ENCODE data around the gene CHST11. TPM values are rescaled to one million over a fixed set of nuclear protein-coding genes. Genes with fewer than 3 reads are reported as not detected.

CHST11 gene
- total RNA-seq, 1 experiment from 2014 or later = 1.1 TPM

DNA sequence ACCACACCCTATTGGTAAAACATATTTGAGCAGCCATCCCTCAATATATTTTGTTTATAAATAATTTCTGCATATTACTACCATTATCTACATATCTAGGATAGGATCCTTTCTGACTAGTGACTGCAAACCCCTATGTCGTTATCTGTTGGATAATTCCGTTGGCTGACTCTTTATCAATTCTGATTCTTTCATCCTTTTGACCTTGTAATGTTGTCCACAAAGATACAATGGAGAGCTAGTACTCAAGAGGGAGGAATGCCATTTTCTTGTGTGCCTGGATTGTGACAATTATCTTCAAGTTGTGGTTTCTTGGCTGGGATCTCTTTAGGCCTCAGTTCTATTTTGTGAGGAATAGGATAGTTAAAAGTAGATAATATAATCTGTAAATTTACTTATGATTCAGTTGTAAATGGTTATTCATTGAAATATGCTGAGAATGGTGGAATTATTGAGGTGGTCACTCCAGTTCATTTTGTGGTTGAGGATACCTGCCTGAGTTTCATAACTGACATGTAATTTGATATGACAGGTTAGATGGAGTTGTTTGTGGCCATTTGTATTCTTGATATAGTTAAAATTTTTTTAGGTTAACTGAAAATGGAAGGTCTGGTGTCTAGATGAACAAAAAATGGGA, 10.1 kb downstream of the CHST11 start:
- no peak for DNase-seq
- TF ChIP-seq, protein P1, sequence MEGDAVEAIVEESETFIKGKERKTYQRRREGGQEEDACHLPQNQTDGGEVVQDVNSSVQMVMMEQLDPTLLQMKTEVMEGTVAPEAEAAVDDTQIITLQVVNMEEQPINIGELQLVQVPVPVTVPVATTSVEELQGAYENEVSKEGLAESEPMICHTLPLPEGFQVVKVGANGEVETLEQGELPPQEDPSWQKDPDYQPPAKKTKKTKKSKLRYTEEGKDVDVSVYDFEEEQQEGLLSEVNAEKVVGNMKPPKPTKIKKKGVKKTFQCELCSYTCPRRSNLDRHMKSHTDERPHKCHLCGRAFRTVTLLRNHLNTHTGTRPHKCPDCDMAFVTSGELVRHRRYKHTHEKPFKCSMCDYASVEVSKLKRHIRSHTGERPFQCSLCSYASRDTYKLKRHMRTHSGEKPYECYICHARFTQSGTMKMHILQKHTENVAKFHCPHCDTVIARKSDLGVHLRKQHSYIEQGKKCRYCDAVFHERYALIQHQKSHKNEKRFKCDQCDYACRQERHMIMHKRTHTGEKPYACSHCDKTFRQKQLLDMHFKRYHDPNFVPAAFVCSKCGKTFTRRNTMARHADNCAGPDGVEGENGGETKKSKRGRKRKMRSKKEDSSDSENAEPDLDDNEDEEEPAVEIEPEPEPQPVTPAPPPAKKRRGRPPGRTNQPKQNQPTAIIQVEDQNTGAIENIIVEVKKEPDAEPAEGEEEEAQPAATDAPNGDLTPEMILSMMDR (IDR thresholded peaks at IDR 0.05; ENCODE audit: unreplicated experiment) = no peak
- no peak overlapping the region for H3K4me3 Mint-ChIP-seq (ENCODE audit: low read depth, unreplicated experiment)
- BruUV-seq (replicated peaks) = no TSS peak
- peaks cover 70% of the 10 kb centered on the region for H3K27me3 Mint-ChIP-seq (ENCODE audit: unreplicated experiment)
- no peak overlapping the region for H3K27ac Mint-ChIP-seq (ENCODE audit: unreplicated experiment)
- H3K36me3 Mint-ChIP-seq (ENCODE audit: insufficient read depth, unreplicated experiment) = no peaks in the 10 kb centered on the region
- no peaks in the 10 kb centered on the region for H3K4me1 Mint-ChIP-seq (ENCODE audit: low read depth, unreplicated experiment)
- CTCF ChIA-PET = interaction anchor here (0.9 kb wide), 1 partner anchor 9 kb away, joined by 6 read pairs; no protein-coding TSS in a partner anchor
- intact Hi-C loops (cut with micrococcal nuclease; ENCODE audit: unreplicated experiment) = no loop called here
- no peaks in the 10 kb centered on the region for H3K9me3 Mint-ChIP-seq (ENCODE audit: low read depth, unreplicated experiment)

DNA sequence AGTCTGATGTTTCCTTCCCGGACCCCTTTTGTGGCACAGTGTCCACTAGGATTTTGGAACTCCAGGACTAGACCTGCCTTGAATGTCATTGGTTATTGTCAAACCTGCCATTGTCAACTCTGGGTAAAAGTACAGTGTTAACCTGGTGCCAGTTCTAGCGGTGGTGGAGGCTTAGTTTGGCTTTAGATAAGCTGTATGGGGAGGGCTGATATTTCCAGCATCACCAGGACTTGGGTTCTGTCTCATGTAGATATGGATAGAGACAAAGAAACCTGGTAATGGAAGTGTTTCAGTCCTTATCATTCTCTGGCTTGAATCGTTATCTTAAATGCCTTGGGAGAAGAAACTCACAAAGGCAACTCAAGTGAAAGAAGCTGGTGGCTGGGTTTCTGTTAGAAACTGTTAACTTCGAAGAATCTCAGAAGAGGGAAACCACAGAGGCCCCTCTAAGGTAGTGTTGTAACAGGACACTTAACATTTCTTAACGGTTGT, 10.6 kb downstream of the CHST11 start:
- intact Hi-C loops (cut with micrococcal nuclease; ENCODE audit: unreplicated experiment) = no loop called here
- no TSS peak for BruUV-seq (replicated peaks)
- no peak for DNase-seq
- no peaks in the 10 kb centered on the region for H3K9me3 Mint-ChIP-seq (ENCODE audit: low read depth, unreplicated experiment)
- CTCF ChIA-PET = interaction anchor here (0.7 to 0.9 kb wide), 2 partner anchors 10 to 181 kb away, joined by 6 to 7 read pairs; no protein-coding TSS in a partner anchor
- H3K36me3 Mint-ChIP-seq (ENCODE audit: insufficient read depth, unreplicated experiment) = no peaks in the 10 kb centered on the region
- no peak overlapping the region for H3K27ac Mint-ChIP-seq (ENCODE audit: unreplicated experiment)
- TF ChIP-seq, protein P1 (IDR thresholded peaks at IDR 0.05; ENCODE audit: unreplicated experiment) = no peak
- peaks cover 76% of the 10 kb centered on the region for H3K27me3 Mint-ChIP-seq (ENCODE audit: unreplicated experiment)
- H3K4me3 Mint-ChIP-seq (ENCODE audit: low read depth, unreplicated experiment) = no peak overlapping the region
- H3K4me1 Mint-ChIP-seq (ENCODE audit: low read depth, unreplicated experiment) = no peaks in the 10 kb centered on the region

DNA sequence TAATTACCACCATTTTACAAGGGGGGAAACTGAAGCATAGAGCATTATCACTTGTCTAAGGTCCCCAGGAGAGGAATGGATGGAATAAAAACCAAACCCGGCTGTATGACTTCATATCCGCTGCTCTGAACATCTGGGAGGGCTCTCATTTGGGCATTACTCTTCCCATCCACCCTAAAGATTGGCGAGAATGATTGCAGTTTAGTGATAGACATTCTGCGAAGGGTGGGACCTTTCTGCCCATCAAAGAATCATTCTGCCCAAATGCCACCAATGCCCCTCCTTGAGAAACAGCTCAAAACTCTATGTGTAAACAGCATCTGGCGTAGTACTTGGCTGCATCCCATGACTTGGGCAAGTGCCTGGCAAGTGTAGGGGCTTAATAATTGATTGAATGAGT, 11.6 kb downstream of the CHST11 start:
- no peak overlapping the region for H3K4me3 Mint-ChIP-seq (ENCODE audit: low read depth, unreplicated experiment)
- CTCF ChIA-PET = no interaction called here
- intact Hi-C loops (cut with micrococcal nuclease; ENCODE audit: unreplicated experiment) = no loop called here
- H3K27ac Mint-ChIP-seq (ENCODE audit: unreplicated experiment) = no peak overlapping the region
- no TSS peak for BruUV-seq (replicated peaks)
- no peaks in the 10 kb centered on the region for H3K36me3 Mint-ChIP-seq (ENCODE audit: insufficient read depth, unreplicated experiment)
- H3K4me1 Mint-ChIP-seq (ENCODE audit: low read depth, unreplicated experiment) = no peaks in the 10 kb centered on the region
- no peak for DNase-seq
- no peaks in the 10 kb centered on the region for H3K9me3 Mint-ChIP-seq (ENCODE audit: low read depth, unreplicated experiment)
- TF ChIP-seq, protein P1 (IDR thresholded peaks at IDR 0.05; ENCODE audit: unreplicated experiment) = no peak
- H3K27me3 Mint-ChIP-seq (ENCODE audit: unreplicated experiment) = peaks cover 78% of the 10 kb centered on the region

DNA sequence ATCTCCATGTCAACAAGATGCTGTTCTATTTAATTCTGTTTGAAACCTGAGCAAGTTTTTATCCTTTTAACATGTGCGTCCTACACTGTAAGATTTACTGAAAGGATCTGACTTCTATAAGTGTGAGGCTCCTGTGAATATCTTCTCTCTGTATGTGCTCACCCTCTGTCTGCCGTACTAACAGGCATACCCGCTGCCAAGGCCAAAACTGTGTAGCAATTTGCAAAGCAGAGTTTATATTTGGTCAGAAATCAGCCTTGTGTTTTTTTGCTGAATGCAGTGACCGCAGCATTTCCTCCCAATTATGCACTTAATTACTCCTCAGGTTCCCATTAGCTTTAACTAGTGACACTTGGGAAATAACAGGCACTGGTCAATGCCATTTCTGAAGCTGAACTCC, 12.3 kb downstream of the CHST11 start:
- no peak overlapping the region for H3K4me3 Mint-ChIP-seq (ENCODE audit: low read depth, unreplicated experiment)
- TF ChIP-seq, protein P1 (IDR thresholded peaks at IDR 0.05; ENCODE audit: unreplicated experiment) = no peak
- H3K27ac Mint-ChIP-seq (ENCODE audit: unreplicated experiment) = no peak overlapping the region
- H3K36me3 Mint-ChIP-seq (ENCODE audit: insufficient read depth, unreplicated experiment) = no peaks in the 10 kb centered on the region
- intact Hi-C loops (cut with micrococcal nuclease; ENCODE audit: unreplicated experiment) = no loop called here
- DNase-seq = no peak
- CTCF ChIA-PET = no interaction called here
- H3K4me1 Mint-ChIP-seq (ENCODE audit: low read depth, unreplicated experiment) = no peaks in the 10 kb centered on the region
- no TSS peak for BruUV-seq (replicated peaks)
- no peaks in the 10 kb centered on the region for H3K9me3 Mint-ChIP-seq (ENCODE audit: low read depth, unreplicated experiment)
- peaks cover 78% of the 10 kb centered on the region for H3K27me3 Mint-ChIP-seq (ENCODE audit: unreplicated experiment)
